Smooth muscle cell (in vitro differentiated cells): ENCODE measurements around the gene DPYSL3. TPM values are rescaled to one million over a fixed set of nuclear protein-coding genes. Genes with fewer than 3 reads are reported as not detected.

ENCODE experiments used
- DNase-seq: peaks from one replicate; lab custom pipeline; 2025; ENCODE audit not compliant: unreplicated experiment; lab: John Stamatoyannopoulos, UW
- H2AFZ ChIP-seq: fragments of 200-600 bp; sonication (generic); 2 replicates; pipeline ENCODE4 v1.6.0; 2016; ENCODE audit warnings: antibody characterized with exemption, low read depth, mild to moderate bottlenecking
- H3F3A ChIP-seq: fragments of 200-600 bp; sonication (generic); 2 replicates; pipeline ENCODE4 v1.6.0; 2017; ENCODE audit warnings: antibody characterized with exemption, low read depth
- H3K27ac ChIP-seq: fragments of 200-600 bp; sonication (generic); 2 replicates; pipeline ENCODE4 v1.5.1; 2016; ENCODE audit warnings: low read depth, mild to moderate bottlenecking
- H3K27me3 ChIP-seq: fragments of 200-600 bp; sonication (generic); 2 replicates; pipeline ENCODE4 v1.6.1; 2016; ENCODE audit warnings: low read depth, mild to moderate bottlenecking
- H3K36me3 ChIP-seq: fragments of 200-600 bp; sonication (generic); 2 replicates; pipeline ENCODE4 v1.5.1; 2016; ENCODE audit warnings: low read depth
- H3K4me1 ChIP-seq: fragments of 200-600 bp; sonication (generic); 2 replicates; pipeline ENCODE4 v1.5.1; 2016; ENCODE audit warnings: low read depth
- H3K4me2 ChIP-seq: fragments of 200-600 bp; sonication (generic); 2 replicates; pipeline ENCODE4 v1.6.0; 2016; ENCODE audit warnings: mild to moderate bottlenecking
- H3K4me3 ChIP-seq: fragments of 200-600 bp; sonication (generic); 2 replicates; pipeline ENCODE4 v1.5.1; 2016; ENCODE audit warnings: mild to moderate bottlenecking
- H3K79me2 ChIP-seq: fragments of 200-600 bp; sonication (generic); 2 replicates; pipeline ENCODE4 v1.6.0; 2016; ENCODE audit warnings: low read depth, mild to moderate bottlenecking
- H3K9ac ChIP-seq: fragments of 200-600 bp; sonication (generic); 2 replicates; pipeline ENCODE4 v1.6.0; 2016; ENCODE audit warnings: low read depth
- H3K9me3 ChIP-seq: fragments of 200-600 bp; sonication (generic); replicated peaks from 2 replicates; pipeline ENCODE4 v1.5.1; 2016; ENCODE audit warnings: low read depth
- H4K20me1 ChIP-seq: fragments of 200-600 bp; sonication (generic); 2 replicates; pipeline ENCODE4 v1.6.0; 2016; ENCODE audit warnings: low read depth
- CTCF ChIP-seq: fragments of 200-600 bp; sonication (generic); IDR thresholded peaks from 2 replicates; pipeline ENCODE4 v1.5.1; 2017; ENCODE audit warnings: borderline replicate concordance, mild to moderate bottlenecking, antibody characterized with exemption; ENCODE audit not compliant: insufficient read depth, poor library complexity, severe bottlenecking
- WGBS: methylation state at CpG from one replicate; pipeline ENCODE4 v1.1.7; 2016; ENCODE audit warnings: low lambda C conversion rate; 5-methylcytosine and 5-hydroxymethylcytosine counted together
- polyA plus RNA-seq: library from polyadenylated mRNA; unstranded; fragments of >200 nt; fragmentation: Nextera tagmentation; extraction: Ambion mirVana; gene quantifications from 2 replicates; pipeline ENCODE4 v1.2.1, GENCODE V29; 2016
- total RNA-seq: library from RNA; depleted of rRNA; stranded (reverse); fragments of >200 nt; gene quantifications from 2 replicates; pipeline ENCODE4 v1.2.3, GENCODE V29; 2014

The DPYSL3 gene
- total and polyA plus RNA-seq, 2 experiments from 2014 or later: 65.5 to 124 TPM

GRCh38 chr5:147551677-147552076 is 41.8 kb upstream of the DPYSL3 start:
- Histone ChIP-seq H3K79me2 (no peaks in the 10 kb centered on the region), H3K9ac (no peak overlapping the region), H3K4me3 (no peak overlapping the region), H3K27ac (no peak overlapping the region), H3F3A (peaks cover 12% of the 10 kb centered on the region), H2AFZ (no peak overlapping the region), H3K4me1 (peaks cover 13% of the 10 kb centered on the region), H3K9me3 (no peaks in the 10 kb centered on the region), H3K36me3 (no peaks in the 10 kb centered on the region), H4K20me1 (no peaks in the 10 kb centered on the region), H3K4me2 (no peak overlapping the region), H3K27me3 (no peaks in the 10 kb centered on the region)
- no peak for TF ChIP-seq CTCF
- 46% methylated on average over 1 of the region's 1 CpG for WGBS
- DNase-seq: no peak

DNA sequence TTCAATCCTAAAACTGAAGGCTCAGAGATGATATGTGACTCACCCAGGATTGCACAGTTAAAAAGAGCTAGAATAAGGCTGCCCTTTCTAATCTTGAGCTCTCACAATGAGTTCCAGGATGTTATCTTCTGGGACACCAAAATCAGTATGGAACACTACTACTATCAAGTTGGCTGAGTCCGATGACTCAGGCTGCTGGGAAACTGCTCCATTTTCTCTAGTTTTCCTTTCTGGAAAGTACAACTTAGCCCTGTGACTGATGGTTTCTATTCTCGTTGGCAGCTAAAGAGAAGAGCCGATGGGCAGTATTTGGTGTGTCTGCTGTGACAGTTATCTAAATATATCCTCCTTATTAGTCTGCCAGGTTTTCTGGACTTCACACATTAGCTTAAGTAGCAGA is 37.9 kb upstream of the DPYSL3 start:
- Histone ChIP-seq H3K4me3 (no peak overlapping the region), H3F3A (no peaks in the 10 kb centered on the region), H3K27ac (peak overlapping the region; percentile 73), H3K9me3 (no peaks in the 10 kb centered on the region), H3K79me2 (no peaks in the 10 kb centered on the region), H3K36me3 (no peaks in the 10 kb centered on the region), H3K9ac (no peak overlapping the region), H4K20me1 (no peaks in the 10 kb centered on the region), H3K27me3 (no peaks in the 10 kb centered on the region), H3K4me2 (peak overlapping the region; percentile 73), H3K4me1 (no peaks in the 10 kb centered on the region), H2AFZ (no peak overlapping the region)
- no peak for DNase-seq
- no peak for TF ChIP-seq CTCF
- 10% methylated on average over 3 of the region's 3 CpGs for WGBS

DNA sequence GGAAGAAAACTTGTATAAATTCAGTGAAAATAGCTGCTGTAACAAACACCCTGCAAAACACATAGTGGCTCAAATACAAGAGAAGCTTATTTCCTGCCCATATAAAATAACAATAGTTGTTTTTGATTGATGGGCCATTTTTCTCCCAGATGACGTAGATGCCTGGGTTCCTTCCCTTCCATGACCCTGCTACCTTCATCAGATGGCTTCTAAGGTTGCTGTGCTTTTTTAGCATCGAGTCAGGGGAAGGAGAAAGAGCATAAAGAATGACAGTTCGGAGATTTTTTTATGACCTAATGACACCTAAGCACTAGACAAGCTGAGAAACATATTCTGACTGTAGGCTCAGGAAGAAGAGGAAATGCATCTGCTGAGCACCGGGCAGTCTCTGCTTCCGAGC is 34.7 kb upstream of the DPYSL3 start:
- WGBS: 90% methylated on average over 5 of the region's 5 CpGs
- no peaks in the 10 kb centered on the region for H3K27me3 ChIP-seq
- no peak for TF ChIP-seq CTCF

GRCh38 chr5:147539053-147539452 is 29.2 kb upstream of the DPYSL3 start:
- Histone ChIP-seq H3F3A (peaks cover 10% of the 10 kb centered on the region), H2AFZ (no peak overlapping the region), H3K27me3 (no peaks in the 10 kb centered on the region), H3K4me3 (no peak overlapping the region), H4K20me1 (no peaks in the 10 kb centered on the region), H3K4me1 (peaks cover 18% of the 10 kb centered on the region), H3K9ac (no peak overlapping the region), H3K79me2 (no peaks in the 10 kb centered on the region), H3K9me3 (no peaks in the 10 kb centered on the region), H3K27ac (peak overlapping the region; percentile 47), H3K36me3 (no peaks in the 10 kb centered on the region), H3K4me2 (peak overlapping the region; percentile 41)
- TF ChIP-seq CTCF: no peak
- 16% methylated on average over 1 of the region's 1 CpG for WGBS
- DNase-seq: no peak

More for the DNA sequence above, 34.7 kb upstream of the DPYSL3 start:
- Histone ChIP-seq H2AFZ (no peak overlapping the region), H3K36me3 (no peaks in the 10 kb centered on the region), H3K4me1 (no peaks in the 10 kb centered on the region), H3K9ac (no peak overlapping the region), H3K4me3 (no peak overlapping the region), H3K9me3 (no peaks in the 10 kb centered on the region), H3F3A (no peaks in the 10 kb centered on the region), H3K4me2 (no peak overlapping the region), H4K20me1 (no peaks in the 10 kb centered on the region), H3K27ac (no peak overlapping the region), H3K79me2 (no peaks in the 10 kb centered on the region)
- DNase-seq: no peak
